Stimulated activated memory B cell treated with anti-CD40 and anti-IgM and Interleukin-4, amounts not matched to agents 10 μg/mL and 1 μg/mL and 100 μg/mL, for 72 hours (primary cell): ENCODE measurements around the gene ACVR2A.

Experiments
- ATAC-seq: fragments of 150-1000 bp; cut with Tn5 transposase; 2 replicates; pipeline ENCODE4 v1.10.0; 2021
- H3K27ac Mint-ChIP-seq: one replicate; pipeline ENCODE4 v1.8.0; 2022; ENCODE audit warnings: mild to moderate bottlenecking, mixed read lengths
- H3K27me3 Mint-ChIP-seq: one replicate; pipeline ENCODE4 v1.8.0; 2022; ENCODE audit warnings: mixed read lengths
- H3K36me3 Mint-ChIP-seq: one replicate; pipeline ENCODE4 v1.8.0; 2022; ENCODE audit warnings: mixed read lengths
- H3K4me1 Mint-ChIP-seq: one replicate; pipeline ENCODE4 v1.8.0; 2022; ENCODE audit warnings: mixed read lengths
- H3K4me3 Mint-ChIP-seq: one replicate; pipeline ENCODE4 v1.8.0; 2022; ENCODE audit warnings: mild to moderate bottlenecking, moderate library complexity, mixed read lengths
- H3K9me3 Mint-ChIP-seq: one replicate; pipeline ENCODE4 v1.8.0; 2022; ENCODE audit warnings: mixed read lengths

The ACVR2A gene

DNA sequence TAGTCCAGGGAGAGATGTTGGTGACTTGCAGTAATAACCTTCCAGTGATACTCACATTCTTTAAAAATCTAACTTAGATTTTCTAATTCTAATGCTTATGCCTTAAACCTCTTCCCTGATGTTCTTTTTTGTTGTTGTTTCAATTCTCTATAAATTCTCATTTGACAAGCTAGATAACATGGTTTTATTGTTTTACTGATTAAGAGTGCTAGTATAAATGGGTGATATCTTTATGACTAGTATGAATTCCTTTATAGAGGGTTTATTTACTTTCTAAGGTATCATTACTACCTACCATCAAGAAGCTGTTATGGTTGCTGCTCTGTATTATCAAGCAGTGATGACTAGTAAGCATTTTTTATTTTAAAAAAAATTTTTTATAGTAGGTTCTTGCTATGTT is 35.0 kb downstream of the ACVR2A start:
- Mint-ChIP-seq H3K36me3 (no peaks in the 10 kb centered on the region), H3K27me3 (no peaks in the 10 kb centered on the region), H3K9me3 (no peaks in the 10 kb centered on the region), H3K27ac (no peak overlapping the region), H3K4me1 (peaks cover 7% of the 10 kb centered on the region), H3K4me3 (no peak overlapping the region)
- no peak for ATAC-seq

DNA sequence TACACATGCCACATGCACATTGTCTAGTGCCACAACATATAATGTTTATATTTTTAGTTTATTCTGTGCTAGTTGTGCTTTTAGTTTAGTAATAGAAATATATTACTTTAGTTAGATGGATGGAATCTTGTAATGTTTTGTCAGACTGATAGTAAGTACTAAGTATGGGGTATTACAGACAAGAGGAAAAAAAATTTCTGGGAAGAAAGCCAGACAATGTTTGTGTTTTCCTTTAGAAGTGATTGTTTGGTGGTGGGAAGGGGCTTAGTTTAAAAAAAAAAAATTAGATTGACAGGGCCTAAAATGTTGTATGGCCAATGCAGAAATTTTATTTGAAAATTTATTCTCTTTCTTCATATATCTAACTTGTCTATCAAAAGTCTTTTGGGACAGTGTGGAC is 37.8 kb downstream of the ACVR2A start:
- ATAC-seq: no peak
- Mint-ChIP-seq H3K36me3 (no peaks in the 10 kb centered on the region), H3K4me1 (peaks cover 9% of the 10 kb centered on the region), H3K4me3 (no peak overlapping the region), H3K27me3 (no peaks in the 10 kb centered on the region), H3K9me3 (no peaks in the 10 kb centered on the region), H3K27ac (no peak overlapping the region)

DNA sequence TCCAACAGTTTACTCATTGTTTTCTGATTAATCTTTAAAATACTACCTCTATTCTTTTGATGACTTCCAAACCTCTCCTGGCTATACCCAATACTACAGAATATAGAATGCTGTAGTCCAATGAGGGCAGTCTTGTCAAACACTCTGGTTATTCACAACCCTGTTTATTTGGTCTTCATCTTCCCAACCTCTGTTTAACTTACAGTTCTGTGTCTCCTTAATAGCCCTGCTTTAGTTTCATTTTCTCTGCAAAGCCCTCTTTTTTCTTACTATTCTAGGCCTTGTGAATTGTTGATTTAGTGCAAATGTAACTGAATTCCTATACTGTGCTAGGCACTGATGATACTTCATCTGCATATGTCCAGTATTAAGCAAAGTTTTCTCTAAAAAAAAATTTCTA is 40.0 kb downstream of the ACVR2A start:
- no peak overlapping the region for H3K4me3 Mint-ChIP-seq
- no peaks in the 10 kb centered on the region for H3K27me3 Mint-ChIP-seq
- H3K36me3 Mint-ChIP-seq: no peaks in the 10 kb centered on the region
- no peak overlapping the region for H3K27ac Mint-ChIP-seq
- H3K4me1 Mint-ChIP-seq: peaks cover 9% of the 10 kb centered on the region
- no peak for ATAC-seq
- no peaks in the 10 kb centered on the region for H3K9me3 Mint-ChIP-seq

DNA sequence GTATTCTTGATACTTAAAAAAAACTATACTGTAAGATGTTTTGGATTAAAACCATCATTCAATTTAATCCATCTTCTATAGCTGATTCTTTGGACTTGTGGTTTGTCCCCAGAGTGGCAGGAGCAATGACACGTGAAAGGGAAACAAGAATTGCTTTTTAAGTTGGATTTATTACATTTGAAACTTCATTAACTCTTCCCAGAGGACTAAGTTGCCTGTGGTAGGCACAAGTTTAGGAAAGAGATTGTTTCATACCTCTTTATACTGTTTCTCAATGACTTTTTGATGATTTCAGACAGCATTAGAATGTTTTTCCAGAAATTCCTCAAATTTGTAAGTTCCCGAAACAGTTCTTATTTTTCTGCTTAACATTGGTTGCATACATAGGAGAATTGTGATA is 41.3 kb downstream of the ACVR2A start:
- no peaks in the 10 kb centered on the region for H3K27me3 Mint-ChIP-seq
- no peaks in the 10 kb centered on the region for H3K36me3 Mint-ChIP-seq
- H3K27ac Mint-ChIP-seq: no peak overlapping the region
- no peak overlapping the region for H3K4me3 Mint-ChIP-seq
- no peaks in the 10 kb centered on the region for H3K9me3 Mint-ChIP-seq
- peaks cover 8% of the 10 kb centered on the region for H3K4me1 Mint-ChIP-seq
- no peak for ATAC-seq

DNA sequence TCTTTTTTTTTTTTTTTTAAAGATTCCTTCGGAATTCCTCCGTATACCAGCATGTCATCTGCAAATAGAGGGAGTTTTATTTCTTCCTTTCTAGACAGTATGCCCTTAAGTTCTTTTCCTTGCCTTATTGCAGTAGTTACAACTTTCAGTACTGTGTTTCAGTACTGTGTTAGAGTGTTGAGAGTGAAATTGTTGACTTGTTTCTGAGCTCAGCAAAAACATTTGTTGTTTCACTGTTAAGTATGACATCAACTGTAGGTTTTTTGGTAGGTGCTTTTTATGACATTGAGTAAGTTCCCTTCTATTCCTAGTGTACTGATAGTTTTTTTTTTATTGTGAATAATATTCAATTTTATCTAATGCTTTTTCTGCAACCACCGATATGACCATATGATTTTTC is 43.9 kb downstream of the ACVR2A start:
- Mint-ChIP-seq H3K27me3 (no peaks in the 10 kb centered on the region), H3K27ac (no peak overlapping the region), H3K4me1 (peaks cover 5% of the 10 kb centered on the region), H3K36me3 (no peaks in the 10 kb centered on the region), H3K9me3 (no peaks in the 10 kb centered on the region), H3K4me3 (no peak overlapping the region)
- no peak for ATAC-seq

DNA sequence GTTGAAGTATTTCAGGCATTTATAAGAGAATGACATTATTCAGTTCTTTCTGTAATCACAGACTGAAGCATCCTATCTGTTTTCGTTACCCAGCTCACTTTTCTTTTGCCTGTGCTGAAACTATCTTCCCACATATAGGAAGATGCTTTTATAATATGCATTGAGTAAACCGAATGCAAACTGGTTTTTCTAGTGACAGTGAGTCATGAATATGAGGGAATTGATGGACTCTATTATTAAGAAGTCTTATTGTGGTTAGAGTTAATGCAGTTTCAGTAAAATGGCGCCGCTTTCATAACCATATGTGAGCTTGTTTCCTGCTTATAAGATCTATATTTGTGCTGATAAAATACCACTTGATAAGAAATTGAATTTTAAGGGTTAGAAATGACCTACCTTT is 59.2 kb downstream of the ACVR2A start:
- Mint-ChIP-seq H3K27ac (no peak overlapping the region), H3K4me3 (no peak overlapping the region)
- no peak for ATAC-seq

DNA sequence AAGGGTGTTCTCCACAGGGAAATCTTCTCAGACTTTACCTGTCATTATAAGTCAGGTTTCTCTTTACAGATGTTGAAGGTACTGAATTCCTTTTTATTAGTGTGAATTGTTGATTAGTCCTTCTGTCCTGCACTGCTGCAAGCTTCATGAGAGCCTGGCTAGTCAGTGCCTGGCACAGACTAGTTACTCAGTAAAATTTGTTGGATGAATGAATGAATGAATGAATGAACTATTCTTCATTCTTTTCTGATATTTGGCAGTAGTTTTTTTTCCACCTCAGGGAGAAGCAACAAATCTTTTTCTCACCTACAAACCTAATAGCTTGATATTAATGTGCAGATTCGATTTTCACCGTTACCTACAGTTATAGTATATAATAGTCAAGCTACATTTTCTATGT is 64.3 kb downstream of the ACVR2A start:
- Mint-ChIP-seq H3K9me3 (peaks cover 3% of the 10 kb centered on the region), H3K27me3 (no peaks in the 10 kb centered on the region), H3K4me3 (no peak overlapping the region), H3K27ac (no peak overlapping the region), H3K4me1 (no peaks in the 10 kb centered on the region), H3K36me3 (peaks cover 4% of the 10 kb centered on the region)
- no peak for ATAC-seq

More for the DNA sequence above, 59.2 kb downstream of the ACVR2A start:
- peaks cover 13% of the 10 kb centered on the region for H3K36me3 Mint-ChIP-seq
- no peaks in the 10 kb centered on the region for H3K4me1 Mint-ChIP-seq
- no peaks in the 10 kb centered on the region for H3K27me3 Mint-ChIP-seq
- peaks cover 3% of the 10 kb centered on the region for H3K9me3 Mint-ChIP-seq

DNA sequence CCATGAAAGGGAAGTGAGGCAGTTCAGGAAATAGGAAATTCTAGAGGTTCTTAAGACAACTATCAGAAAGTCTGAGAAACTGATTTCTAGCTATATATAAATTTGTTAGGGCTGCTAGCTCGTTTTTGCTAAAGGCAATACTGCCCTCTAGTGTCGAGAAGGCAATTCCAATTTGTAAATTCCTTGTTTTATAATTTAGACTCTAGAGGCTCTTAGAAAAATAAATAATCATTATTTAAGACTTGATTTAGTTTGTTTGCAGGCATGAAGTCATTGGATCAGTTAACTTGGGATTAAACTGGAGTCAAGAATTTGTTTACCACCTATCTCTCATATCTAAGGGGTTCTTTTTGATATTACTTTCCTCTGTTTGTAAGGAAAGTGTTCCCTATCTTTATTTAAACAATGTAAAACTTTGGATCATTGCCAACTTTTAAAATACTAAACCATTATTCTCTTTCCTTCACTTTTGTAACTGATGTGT is 66.2 kb downstream of the ACVR2A start:
- Mint-ChIP-seq H3K4me3 (no peak overlapping the region), H3K9me3 (peaks cover 3% of the 10 kb centered on the region), H3K27me3 (no peaks in the 10 kb centered on the region), H3K36me3 (peaks cover 4% of the 10 kb centered on the region), H3K4me1 (no peaks in the 10 kb centered on the region), H3K27ac (no peak overlapping the region)
- no peak for ATAC-seq

DNA sequence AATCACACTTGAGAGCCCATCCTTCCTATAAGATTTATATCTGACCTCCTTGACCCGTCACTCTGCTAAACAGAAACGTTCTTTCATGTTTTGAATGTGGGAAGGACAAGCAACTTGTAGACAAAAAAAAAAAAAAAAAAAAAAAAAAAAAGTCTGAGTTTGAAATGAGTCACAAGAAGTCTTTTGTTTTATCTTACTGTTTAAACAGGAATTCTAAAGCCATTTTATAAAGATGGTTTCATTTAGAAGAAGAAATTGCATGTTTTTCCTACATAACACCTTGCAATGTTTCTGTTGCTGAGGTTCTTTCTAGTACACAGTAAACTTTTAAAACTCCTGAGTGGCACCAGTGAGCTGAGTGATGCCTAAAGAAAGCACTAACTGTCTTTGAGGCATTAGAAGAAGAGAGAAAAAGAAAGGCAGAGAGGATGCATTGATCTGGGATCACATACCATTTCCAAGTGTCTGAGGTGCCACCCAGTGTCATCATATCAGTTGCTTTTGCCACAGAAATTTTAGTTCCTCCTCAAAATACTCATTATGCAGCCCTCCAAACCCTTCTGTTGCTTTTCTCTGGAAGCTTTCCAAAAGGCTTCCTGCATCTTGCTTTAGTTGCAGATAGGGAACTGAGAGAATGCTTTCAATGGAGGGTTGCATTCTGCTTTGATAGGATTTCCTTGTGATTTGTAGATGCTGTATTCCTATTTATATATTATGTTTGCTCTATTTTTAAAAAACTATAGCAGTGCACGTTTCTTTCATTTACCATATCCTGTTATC is 69.1 kb downstream of the ACVR2A start:
- Mint-ChIP-seq H3K4me1 (no peaks in the 10 kb centered on the region), H3K27me3 (no peaks in the 10 kb centered on the region), H3K36me3 (no peaks in the 10 kb centered on the region), H3K27ac (no peak overlapping the region), H3K9me3 (no peaks in the 10 kb centered on the region), H3K4me3 (no peak overlapping the region)
- ATAC-seq: no peak

DNA sequence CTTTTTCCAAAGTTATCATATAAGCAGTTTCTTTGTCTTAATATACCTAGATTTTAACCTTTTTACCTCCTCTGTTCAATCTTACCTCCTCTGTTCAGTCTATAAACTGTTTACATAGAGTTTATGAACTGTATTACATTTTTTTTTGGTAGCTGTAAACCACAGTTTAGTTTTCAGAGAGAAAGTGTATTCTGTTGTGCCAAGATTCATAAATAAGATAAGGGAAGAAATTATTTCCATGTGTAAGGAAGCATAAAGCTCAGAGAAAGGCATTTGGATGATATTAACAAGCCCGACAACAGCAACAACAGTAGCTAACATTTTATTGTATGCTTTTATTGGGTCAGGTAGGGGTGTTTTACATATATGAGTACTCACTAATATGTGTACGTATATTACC is 71.2 kb downstream of the ACVR2A start:
- Mint-ChIP-seq H3K27me3 (no peaks in the 10 kb centered on the region), H3K4me1 (no peaks in the 10 kb centered on the region), H3K27ac (no peak overlapping the region), H3K36me3 (no peaks in the 10 kb centered on the region), H3K9me3 (no peaks in the 10 kb centered on the region), H3K4me3 (no peak overlapping the region)
- no peak for ATAC-seq

DNA sequence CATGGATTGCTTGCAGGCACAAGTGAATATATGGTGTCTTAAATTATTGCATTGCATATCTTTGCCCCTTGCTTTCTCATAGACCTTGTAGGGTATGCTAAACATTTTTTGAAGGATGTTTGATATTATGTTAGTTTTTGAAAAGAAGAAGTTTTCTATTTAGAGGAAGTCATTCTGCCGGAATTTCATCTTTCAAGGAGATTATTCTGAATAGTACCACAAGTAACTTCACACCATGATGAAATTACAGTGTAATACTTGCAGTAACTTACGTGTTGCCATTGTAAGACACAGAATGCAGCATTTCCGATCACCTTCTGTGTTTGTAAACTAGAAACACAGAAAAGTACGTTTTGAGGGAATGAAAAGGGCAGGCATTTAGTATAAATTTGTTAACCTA is 71.9 kb downstream of the ACVR2A start:
- Mint-ChIP-seq H3K36me3 (no peaks in the 10 kb centered on the region), H3K27me3 (no peaks in the 10 kb centered on the region), H3K4me3 (no peak overlapping the region), H3K4me1 (no peaks in the 10 kb centered on the region), H3K27ac (no peak overlapping the region), H3K9me3 (no peaks in the 10 kb centered on the region)
- no peak for ATAC-seq

DNA sequence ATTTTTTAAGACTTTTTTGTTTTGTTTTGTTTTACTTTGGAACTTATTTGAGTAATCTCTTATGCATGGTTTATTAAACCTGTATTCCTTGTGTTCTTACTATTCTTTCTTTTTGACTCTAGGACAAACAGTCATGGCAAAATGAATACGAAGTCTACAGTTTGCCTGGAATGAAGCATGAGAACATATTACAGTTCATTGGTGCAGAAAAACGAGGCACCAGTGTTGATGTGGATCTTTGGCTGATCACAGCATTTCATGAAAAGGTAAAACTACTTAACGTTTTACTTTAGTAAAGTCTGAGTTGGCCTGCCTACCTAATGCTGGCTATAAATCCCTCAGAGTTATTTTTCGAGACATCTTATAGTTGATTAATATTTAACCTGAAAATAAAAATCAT is 72.3 kb downstream of the ACVR2A start:
- Mint-ChIP-seq H3K4me3 (no peak overlapping the region), H3K4me1 (no peaks in the 10 kb centered on the region), H3K27me3 (no peaks in the 10 kb centered on the region), H3K27ac (no peak overlapping the region), H3K9me3 (no peaks in the 10 kb centered on the region), H3K36me3 (no peaks in the 10 kb centered on the region)
- no peak for ATAC-seq

DNA sequence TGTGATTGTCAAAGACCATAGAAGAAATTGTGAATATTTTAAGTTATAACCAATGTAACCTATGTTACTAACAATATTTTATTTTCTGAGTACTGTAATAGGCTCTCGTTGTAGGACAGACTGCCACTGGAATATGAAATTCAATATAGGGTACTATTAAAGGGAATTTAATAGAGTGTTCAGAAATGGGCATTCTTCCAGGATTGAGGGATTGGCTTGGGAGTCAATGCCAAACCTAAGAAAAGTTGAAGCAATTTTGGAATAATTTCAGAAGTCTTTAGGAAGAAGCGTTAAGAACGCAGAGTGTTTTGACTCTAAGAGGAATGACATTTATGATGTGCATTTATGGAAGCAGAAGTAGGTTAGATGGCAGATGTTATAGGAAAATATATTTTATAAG is 79.0 kb downstream of the ACVR2A start:
- no peak overlapping the region for H3K27ac Mint-ChIP-seq
- no peak overlapping the region for H3K4me3 Mint-ChIP-seq
- H3K36me3 Mint-ChIP-seq: no peaks in the 10 kb centered on the region

DNA sequence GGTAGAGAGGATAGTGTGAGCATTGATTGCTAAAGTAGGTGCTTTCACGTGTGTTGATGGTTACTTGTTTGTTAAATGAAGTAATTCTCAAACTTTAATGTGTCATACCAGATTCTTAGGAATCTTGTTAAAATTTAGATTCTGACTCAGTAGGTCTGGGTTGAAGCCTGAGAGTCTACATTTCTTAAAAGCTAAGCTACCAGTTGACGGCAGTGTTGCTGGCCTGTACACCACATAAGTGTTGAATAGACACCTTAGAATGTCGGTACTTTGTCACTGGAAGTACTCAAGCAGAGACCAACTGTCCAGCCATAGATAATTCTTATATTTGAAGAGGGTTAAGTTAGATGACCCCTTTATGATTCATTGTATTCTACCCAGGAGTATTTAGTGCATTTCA is 79.8 kb downstream of the ACVR2A start:
- H3K4me3 Mint-ChIP-seq: no peak overlapping the region
- H3K4me1 Mint-ChIP-seq: no peaks in the 10 kb centered on the region
- H3K36me3 Mint-ChIP-seq: no peaks in the 10 kb centered on the region
- no peaks in the 10 kb centered on the region for H3K9me3 Mint-ChIP-seq
- H3K27ac Mint-ChIP-seq: no peak overlapping the region
- ATAC-seq: no peak
- H3K27me3 Mint-ChIP-seq: no peaks in the 10 kb centered on the region

More for the DNA sequence above, 79.0 kb downstream of the ACVR2A start:
- ATAC-seq: no peak
- Mint-ChIP-seq H3K27me3 (no peaks in the 10 kb centered on the region), H3K9me3 (no peaks in the 10 kb centered on the region), H3K4me1 (no peaks in the 10 kb centered on the region)

DNA sequence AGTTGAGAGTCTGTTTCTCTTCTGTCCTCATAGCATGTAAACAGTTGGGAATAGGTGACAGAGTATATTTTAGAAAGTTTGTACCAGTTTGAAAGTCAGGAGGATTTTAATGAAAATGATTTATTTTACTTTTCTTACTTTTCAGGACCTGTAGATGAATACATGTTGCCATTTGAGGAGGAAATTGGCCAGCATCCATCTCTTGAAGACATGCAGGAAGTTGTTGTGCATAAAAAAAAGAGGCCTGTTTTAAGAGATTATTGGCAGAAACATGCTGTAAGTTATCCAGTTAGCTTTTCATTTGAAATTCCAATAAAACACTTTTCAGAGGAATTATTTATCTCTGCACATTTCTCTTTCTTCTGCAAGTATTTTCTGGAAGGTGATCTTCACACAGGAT is 81.1 kb downstream of the ACVR2A start:
- Mint-ChIP-seq H3K4me1 (no peaks in the 10 kb centered on the region), H3K27me3 (no peaks in the 10 kb centered on the region), H3K36me3 (no peaks in the 10 kb centered on the region), H3K27ac (no peak overlapping the region), H3K9me3 (no peaks in the 10 kb centered on the region), H3K4me3 (no peak overlapping the region)
- ATAC-seq: no peak

DNA sequence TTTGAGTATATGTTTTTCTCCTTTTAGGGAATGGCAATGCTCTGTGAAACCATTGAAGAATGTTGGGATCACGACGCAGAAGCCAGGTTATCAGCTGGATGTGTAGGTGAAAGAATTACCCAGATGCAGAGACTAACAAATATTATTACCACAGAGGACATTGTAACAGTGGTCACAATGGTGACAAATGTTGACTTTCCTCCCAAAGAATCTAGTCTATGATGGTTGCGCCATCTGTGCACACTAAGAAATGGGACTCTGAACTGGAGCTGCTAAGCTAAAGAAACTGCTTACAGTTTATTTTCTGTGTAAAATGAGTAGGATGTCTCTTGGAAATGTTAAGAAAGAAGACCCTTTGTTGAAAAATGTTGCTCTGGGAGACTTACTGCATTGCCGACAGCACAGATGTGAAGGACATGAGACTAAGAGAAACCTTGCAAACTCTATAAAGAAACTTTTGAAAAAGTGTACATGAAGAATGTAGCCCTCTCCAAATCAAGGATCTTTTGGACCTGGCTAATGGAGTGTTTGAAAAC is 82.3 kb downstream of the ACVR2A start:
- Mint-ChIP-seq H3K27ac (no peak overlapping the region), H3K36me3 (no peaks in the 10 kb centered on the region), H3K4me3 (no peak overlapping the region), H3K9me3 (no peaks in the 10 kb centered on the region), H3K4me1 (no peaks in the 10 kb centered on the region), H3K27me3 (no peaks in the 10 kb centered on the region)
- ATAC-seq: no peak
